Stimulated activated CD4-positive, alpha-beta T cell treated with anti-CD3 and anti-CD28 coated beads, Interleukin-2, amount 100 ng/mL, for 48 hours (primary cell): ENCODE measurements around the gene TOM1.
"Not testable (repeated sequence)": the region's sequence is repeated elsewhere in the genome, so short reads cannot be mapped to it uniquely, and the experiment has no call there.

Experiments
- DNase-seq, 2 donors: peaks; one replicate each; pipeline ENCODE4 v3.0.0-alpha.2; 2020

Gene TOM1

GRCh38 chr22:35377735-35378134 lies 78.0 kb downstream of the TOM1 start:
- no peak for DNase-seq

- no peak for DNase-seq
Observed at GRCh38 chr22:35378621-35379020, 78.9 kb downstream of the TOM1 start.

- no peak for DNase-seq
Observed at GRCh38 chr22:35379146-35379993, 79.7 kb downstream of the TOM1 start.

GRCh38 chr22:35380013-35380412 lies 80.3 kb downstream of the TOM1 start:
- no peak for DNase-seq

GRCh38 chr22:35380537-35381423 lies 81.1 kb downstream of the TOM1 start, which contains the start of gene HMOX1:
Gene HMOX1 (plus strand): TSS chr22:35381096. CDS start chr22:35381174, 78 bp downstream.
- peak; percentile 28 to 47 for DNase-seq

- no peak for DNase-seq
Observed at GRCh38 chr22:35381424-35382009, 81.8 kb downstream of the TOM1 start.

- no peak for DNase-seq
Observed at GRCh38 chr22:35383679-35384071, 84.0 kb downstream of the TOM1 start.

DNA sequence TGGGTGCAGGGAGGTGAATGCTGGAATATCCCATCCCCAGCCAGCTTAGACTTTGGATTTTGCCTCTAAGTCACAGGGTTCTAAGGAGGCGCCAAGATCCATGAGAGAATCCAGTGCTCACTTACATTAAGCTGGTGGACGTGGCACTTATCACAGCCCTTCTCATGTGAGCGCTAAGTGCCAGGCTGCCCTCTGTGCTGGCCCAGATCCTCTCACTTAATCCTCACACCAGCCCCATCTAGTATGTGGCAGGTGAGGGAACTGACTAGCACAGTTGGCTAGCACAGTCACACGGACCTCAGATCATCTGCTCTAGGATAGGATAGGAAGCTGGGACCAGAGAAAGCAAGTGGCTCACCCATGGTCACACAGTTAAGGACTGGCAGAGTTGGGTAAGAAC lies 84.8 kb downstream of the TOM1 start:
- DNase-seq: no peak

DNA sequence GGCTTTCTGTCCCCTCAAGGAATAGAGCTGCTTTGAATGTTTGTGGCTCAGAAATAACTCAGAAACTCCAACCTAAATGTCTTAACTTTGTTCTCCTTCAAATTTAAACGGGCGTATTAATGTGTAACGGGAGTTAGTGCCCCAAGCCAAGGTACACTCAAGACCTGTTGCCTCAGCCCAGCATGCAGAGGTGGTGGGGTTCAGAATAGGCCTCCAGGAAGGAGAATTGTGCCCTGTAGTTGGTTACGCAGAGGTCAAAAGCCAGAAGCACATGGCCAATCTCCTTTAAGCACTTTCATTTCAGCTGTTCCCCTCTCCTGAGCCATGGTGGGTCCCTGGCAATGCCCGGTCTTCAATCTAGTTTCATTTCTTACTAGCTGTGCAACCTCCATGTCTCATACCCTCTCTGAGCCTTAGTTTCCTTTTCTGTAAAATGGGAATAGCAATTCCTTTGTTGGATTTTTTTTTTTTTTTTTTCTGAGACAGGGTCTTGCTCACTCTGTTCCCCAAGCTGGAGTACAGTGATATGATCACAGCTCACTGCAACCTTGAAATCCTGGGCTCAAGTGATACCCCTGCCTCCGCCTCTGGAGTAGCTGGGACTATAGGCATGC lies 85.4 kb downstream of the TOM1 start:
- no peak for DNase-seq

DNA sequence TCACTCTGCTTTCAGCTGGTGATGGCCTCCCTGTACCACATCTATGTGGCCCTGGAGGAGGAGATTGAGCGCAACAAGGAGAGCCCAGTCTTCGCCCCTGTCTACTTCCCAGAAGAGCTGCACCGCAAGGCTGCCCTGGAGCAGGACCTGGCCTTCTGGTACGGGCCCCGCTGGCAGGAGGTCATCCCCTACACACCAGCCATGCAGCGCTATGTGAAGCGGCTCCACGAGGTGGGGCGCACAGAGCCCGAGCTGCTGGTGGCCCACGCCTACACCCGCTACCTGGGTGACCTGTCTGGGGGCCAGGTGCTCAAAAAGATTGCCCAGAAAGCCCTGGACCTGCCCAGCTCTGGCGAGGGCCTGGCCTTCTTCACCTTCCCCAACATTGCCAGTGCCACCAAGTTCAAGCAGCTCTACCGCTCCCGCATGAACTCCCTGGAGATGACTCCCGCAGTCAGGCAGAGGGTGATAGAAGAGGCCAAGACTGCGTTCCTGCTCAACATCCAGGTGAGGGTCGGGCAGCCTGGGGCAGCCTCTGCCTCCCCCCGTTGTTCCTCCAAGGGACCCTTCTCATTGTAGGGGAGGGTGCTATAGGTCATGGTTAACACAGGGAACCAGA lies 87.1 kb downstream of the TOM1 start:
- no peak for DNase-seq

DNA sequence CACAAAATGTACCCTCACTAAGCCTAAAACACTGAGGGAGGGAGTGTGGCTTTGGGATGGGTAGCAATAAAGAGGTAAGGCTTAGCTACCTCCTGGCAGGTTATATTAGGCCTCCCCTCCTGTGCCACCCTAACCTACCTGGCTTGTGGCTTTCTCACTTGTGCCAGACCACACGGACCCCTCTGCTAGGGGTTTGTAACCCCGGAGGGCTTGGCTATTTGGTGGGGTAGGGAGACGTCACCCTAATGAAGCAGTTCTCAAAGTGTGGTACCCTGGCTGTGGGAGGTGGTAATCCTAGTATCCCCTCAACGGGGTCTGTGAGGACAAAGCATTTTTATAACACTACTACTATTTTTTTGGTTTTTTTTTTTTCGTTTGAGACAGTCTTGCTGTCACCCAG lies 91.2 kb downstream of the TOM1 start:
- no peak for DNase-seq

GRCh38 chr22:35392357-35392756 lies 92.7 kb downstream of the TOM1 start:
- no peak for DNase-seq

GRCh38 chr22:35393116-35394010 lies 93.7 kb downstream of the TOM1 start:
- no peak for DNase-seq

- DNase-seq: no peak
Observed at GRCh38 chr22:35394011-35394312, 94.3 kb downstream of the TOM1 start.

- no peak for DNase-seq
Observed at GRCh38 chr22:35394810-35395563, 95.3 kb downstream of the TOM1 start.

GRCh38 chr22:35396622-35397021 lies 96.9 kb downstream of the TOM1 start:
- not testable (repeated sequence) for DNase-seq

DNA sequence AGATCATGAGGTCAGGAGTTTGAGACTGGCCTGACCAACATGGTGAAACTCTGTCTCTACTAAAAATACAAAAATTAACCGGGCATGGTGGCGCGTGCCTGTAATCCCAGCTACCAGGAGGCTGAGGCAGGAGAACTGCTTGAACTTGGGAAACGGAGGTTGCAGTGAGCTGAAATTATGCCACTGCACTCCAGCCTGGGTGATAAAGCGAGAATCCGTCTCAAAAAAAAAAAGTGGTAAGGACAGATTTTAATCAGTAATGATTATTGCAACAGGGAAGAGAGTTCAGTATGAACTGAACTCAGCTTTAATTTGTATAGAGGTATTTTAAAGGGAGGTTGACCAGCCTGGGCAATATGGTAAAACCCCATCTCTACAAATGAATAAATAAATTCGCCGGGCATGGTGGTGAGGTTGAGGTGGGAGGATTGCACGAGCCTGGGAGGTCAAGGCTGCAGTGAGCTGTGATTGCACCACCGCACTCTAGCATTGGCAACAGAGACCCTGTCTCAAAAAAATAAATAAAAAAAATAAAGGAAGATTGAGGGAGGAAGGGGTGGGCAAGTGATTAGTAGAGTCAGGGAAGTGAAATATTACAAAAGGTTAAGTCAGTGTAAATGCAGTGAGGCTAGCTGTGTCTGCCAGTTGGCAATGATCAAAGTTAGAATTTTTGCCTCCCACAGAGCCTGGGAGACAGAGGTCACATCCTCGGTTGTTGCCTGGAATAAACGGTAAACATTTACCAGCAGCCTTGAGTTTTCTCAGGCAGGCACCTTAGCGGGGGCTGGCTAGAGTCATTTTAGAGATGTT lies 97.6 kb downstream of the TOM1 start:
- DNase-seq: no peak
